HG02840 (cell line): Measurements from ENCODE around the gene EGR1.
"Not testable (repeated sequence)": the region's sequence is repeated elsewhere in the genome, so short reads cannot be mapped to it uniquely, and the experiment has no call there.

Experiments
- ATAC-seq: cut with Tn5 transposase; IDR thresholded peaks from one replicate; pipeline ENCODE4 v1.9.1; 2021; ENCODE audit warnings: mild to moderate bottlenecking, moderate library complexity, moderate number of reproducible peaks; ENCODE audit not compliant: unreplicated experiment, low FRiP score

EGR1 gene

GRCh38 chr5:138504799-138505198 lies 39.5 kb downstream of the EGR1 start:
- ATAC-seq: no peak

DNA sequence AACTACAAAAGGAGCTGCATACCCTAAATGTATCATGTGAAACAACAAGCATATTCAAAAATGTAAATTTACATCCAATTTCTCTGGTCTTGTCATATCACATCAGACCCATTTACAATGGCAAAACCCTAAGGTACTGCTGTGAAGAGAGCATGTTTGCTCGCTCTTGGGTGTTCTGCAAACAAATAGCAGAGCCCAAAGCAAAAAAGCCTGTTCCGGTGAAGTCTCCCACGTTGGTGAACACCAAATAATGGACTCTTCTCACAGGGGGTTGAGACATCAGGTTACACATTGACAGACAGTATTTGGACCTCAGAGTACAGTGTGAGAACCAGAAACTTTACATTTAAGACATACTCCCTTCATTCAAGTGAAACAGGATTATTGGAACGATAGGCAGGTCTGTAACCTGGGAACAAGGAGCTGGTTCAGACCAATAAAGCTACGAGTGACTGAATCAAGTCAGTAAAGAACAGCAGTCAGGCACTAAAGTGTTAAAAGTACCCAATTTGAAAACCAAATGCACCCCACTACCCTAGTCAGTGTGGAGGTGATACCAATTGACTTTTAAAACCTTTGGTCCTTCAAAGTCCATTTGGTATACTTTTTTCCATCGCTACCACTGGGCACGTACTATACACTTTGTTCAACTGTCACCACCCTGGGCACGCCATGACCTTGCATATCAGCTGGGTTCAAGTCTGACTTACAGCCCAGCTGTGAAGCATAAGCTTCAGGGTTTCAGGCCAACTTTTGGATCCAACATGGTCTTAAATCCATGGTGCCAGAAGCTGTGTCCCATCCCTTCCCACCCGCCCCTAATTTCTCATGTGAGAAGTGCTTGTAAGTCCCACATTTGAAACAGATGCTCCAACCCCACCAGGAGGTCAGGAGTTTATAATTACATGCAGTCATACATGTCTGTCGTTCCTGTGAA lies 41.4 kb downstream of the EGR1 start:
- no peak for ATAC-seq

DNA sequence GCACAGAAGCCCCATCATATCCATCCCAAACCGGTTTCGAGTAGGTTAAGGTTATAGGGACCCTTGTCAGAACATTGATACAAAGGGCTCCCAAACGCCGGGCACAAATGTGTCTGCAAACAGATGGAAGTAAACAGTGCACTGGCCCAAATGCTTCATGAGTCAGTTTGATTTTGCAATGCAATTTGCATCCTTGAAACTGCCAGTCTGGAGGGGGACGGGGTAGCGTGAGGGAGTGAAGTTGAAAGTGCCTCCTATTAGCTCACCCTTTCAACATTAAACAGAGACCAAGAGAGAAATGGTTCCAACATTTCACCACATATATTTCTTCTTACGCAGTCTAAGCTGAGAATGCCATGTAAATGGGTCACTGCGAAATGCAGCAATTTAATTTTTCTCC lies 42.2 kb downstream of the EGR1 start:
- ATAC-seq: not testable (repeated sequence)

- no peak for ATAC-seq
These were observed 43.7 kb downstream of the EGR1 start for GRCh38 chr5:138508958-138509357.

DNA sequence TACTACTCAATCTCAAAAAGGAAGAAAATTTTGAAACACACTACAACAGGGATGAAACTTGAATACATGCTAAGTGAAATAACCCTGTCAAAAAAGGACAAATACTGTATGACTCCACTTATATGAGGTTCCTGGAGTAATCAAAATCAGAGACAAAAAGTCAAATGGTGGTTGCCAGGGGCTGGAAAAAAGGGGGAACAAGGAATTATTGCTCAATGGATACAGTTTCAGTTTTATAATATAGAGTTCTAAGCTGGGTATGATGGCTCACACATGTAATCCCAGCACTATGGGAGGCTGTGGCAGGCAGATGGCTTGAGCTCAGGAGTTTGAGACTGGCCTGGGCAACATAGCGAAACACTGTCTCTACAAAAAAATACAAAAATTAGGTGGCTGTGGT lies 48.7 kb downstream of the EGR1 start:
- ATAC-seq: no peak

- no peak for ATAC-seq
These were observed 50.4 kb downstream of the EGR1 start for GRCh38 chr5:138515556-138516245.

DNA sequence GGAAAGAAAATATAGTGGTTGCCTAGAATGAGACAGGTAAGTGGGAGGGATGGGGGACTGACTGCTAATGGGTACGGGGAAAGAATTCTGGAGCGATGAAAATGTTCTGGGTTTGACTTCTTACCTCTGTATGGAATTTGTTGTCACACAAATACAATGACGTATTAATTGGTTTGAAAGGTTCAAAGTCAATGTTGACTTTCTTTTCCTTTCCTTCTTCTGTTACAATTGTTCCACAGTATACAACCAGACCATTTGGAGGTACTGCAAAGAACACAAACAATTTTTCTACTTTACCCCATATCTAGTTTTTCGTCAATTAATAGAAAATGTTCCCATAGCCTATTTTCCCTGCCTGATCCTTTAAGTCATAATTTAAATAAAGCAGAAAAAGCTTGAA lies 52.2 kb downstream of the EGR1 start:
- no peak for ATAC-seq
